Smooth muscle cell of the brain vasculature (primary cell): ENCODE results near the gene VWC2L.

ENCODE experiments used
- DNase-seq: peaks from one replicate; pipeline ENCODE4 v3.0.0-alpha.2; 2012; ENCODE audit warnings: low read depth, low spot score

The VWC2L gene

GRCh38 chr2:214587442-214587841 lies 176.6 kb downstream of the VWC2L start:
- no peak for DNase-seq

GRCh38 chr2:214591366-214591765 lies 180.5 kb downstream of the VWC2L start:
- no peak for DNase-seq

DNA sequence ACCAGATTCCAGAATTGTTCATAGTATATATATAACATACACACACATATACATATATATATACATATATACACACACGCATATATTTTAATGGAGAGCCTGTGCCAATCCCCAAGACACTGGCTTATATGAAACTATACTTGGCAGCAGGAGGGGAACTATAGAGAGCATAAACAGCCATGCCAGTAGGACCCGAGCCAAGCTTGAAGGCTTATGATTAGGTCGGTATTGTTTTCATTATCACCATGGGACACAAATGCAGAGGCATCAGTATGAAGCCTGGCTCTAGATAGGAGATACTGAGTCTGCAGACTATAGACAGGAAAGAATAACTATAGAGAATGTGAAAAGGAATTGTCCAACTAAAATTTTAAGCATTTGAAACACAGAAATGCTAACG lies 181.2 kb downstream of the VWC2L start:
- DNase-seq: no peak

DNA sequence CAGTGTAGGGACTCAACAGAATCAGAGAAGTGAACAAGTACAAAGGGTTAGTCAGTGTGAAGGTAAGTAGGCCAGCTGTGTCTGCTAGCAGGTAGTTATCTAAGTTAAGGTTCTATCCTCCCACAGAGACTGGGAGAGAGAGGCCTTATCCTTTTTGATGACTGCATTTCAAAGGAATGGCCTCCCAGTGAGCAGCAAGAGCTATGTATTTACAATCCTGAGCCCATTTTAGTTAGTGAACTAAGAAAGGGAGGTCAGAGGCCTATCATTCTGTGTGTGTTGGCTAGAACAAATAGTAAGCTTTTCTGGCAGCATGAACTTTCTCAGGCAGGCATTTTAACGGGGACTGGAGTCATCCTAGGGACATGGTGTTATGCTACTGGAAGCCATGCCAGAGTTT lies 182.9 kb downstream of the VWC2L start:
- DNase-seq: peak; percentile 86

GRCh38 chr2:214601852-214602633 lies 191.2 kb downstream of the VWC2L start:
- DNase-seq: no peak

DNA sequence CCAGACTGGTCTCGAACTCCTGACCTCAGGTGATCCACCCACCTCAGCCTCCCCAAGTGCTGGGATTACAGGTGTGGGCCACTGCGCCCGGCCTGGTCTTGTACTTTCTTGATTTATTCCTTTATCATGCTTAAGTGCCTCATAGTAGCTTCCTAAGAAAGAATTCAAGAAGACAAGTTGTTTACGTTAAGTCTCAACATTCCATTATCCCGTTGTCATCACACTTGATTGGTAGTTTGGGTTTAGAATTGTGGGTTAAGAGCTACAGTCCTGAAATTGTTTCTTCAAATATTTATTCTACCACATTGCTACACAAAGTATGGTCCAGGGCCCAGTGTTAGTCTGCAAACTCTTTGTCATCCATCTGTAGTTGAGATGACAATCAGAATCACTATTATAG lies 194.0 kb downstream of the VWC2L start:
- no peak for DNase-seq

- no peak for DNase-seq
Measured at GRCh38 chr2:214607051-214607450, 196.2 kb downstream of the VWC2L start.

DNA sequence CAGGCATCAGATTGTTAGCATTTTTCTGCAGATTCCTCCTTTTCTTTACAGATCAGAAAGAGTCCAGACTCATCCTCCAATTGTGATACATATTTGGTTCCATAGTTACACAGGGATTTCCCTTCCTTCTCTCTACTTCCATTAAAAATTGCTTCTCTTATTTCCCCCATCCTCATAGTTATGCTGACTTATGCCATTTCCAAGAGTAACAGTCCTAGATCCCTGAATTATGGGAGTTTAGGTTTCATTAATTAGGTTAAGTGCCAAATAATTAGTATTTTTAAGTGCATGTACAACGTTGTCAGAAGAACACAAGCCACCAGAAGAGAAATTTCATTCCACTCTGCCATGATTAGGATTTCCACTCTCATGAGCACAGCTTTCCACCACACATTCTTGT lies 200.2 kb downstream of the VWC2L start:
- DNase-seq: no peak

- DNase-seq: no peak
Measured at GRCh38 chr2:214624166-214624760, 213.4 kb downstream of the VWC2L start.

GRCh38 chr2:214628091-214628490 lies 217.2 kb downstream of the VWC2L start:
- no peak for DNase-seq
